ENCODE data around the gene ESD. TPM values are rescaled to one million over a fixed set of nuclear protein-coding genes. Genes with fewer than 3 reads are reported as not detected.

The ESD gene
- total and polyA plus RNA-seq, 2 of the 13 experiments (the other 11 are each of a cell fraction or from before 2014, with no cell fraction given) = 118 to 147 TPM

DNA sequence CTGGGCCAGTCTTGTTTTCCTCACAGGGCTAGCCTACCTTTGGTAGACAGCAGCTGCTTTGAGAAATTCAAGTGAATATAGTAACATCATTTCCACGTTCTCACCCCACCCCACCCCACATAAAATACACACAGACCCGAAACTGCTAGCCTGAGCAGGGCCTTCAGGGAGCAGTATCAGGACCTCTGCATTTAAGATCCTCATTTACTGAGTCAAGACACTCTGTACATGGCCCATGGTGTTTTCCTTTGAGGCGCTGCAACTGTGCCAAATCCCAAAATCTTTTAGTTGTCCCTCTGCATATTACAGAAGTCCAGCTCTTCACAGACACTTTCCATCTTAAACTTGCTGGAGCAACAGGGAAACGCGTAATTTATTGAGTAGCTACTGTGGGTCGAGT lies 43.0 kb downstream of the ESD start:
- Histone ChIP-seq H3K27ac (ENCODE audit: extremely low read length, insufficient read depth, low read length) (no peak overlapping the region), H4K20me1 (ENCODE audit: insufficient read depth, low read length) (no peaks in the 10 kb centered on the region), H3K9me3 (ENCODE audit: low read length) (no peaks in the 10 kb centered on the region), H2AFZ (ENCODE audit: low read length) (no peak overlapping the region), H3K36me3 (replicated peaks in 1 of 2; ENCODE audit: control insufficient read depth in 1 of 2, insufficient read depth in 2 of 2, low read length in 2 of 2) (peaks cover 2 to 6% of the 10 kb centered on the region in 2 experiments; a peak in 4 of 5 replicates), H3K4me2 (ENCODE audit: low read depth, low read length) (no peak overlapping the region), H3K9ac (ENCODE audit: insufficient read depth, low read depth, low read length) (no peak overlapping the region), H3K4me1 (ENCODE audit: insufficient read depth, low read length) (peaks cover 11% of the 10 kb centered on the region), H3K79me2 (ENCODE audit: insufficient read depth, low read length) (no peaks in the 10 kb centered on the region), H3K27me3 (ENCODE audit: control insufficient read depth in 1 of 2, insufficient read depth in 2 of 2, low read length in 2 of 2) (no peaks in the 10 kb centered on the region), H3K4me3 (replicated peaks in 1 of 3; ENCODE audit: insufficient read depth in 1 of 3, low read depth in 2 of 3, low read length in 3 of 3) (no peak overlapping the region)
- ATAC-seq (no peak), DNase-seq (ENCODE audit: low spot score) (no peak), FAIRE-seq (no peak)
- no peak for TF ChIP-seq MLLT10 (CRISPR knock-in tag; IDR thresholded peaks at IDR 0.05)
- TF ChIP-seq RBM22 (optimal IDR thresholded peaks at IDR 0.05; ENCODE audit: low read length) = peak; percentile 31
- POLR2A ChIA-PET = no interaction called here
- in situ Hi-C loops (cut with HindIII; ENCODE audit: extremely low pct_ligation_motif_present, low pct_unique_long_range_greater_than_20kb) = no loop called here
- BruUV-seq (replicated peaks) = no TSS peak
- intact Hi-C loops (cut with micrococcal nuclease; ENCODE audit: unreplicated experiment) = no loop called here
- 94% methylated on average over 6 of the region's 6 CpGs for WGBS (ENCODE audit: low lambda C conversion rate)
- CTCF ChIA-PET (ENCODE audit: low intra/inter-chr PET ratio, low total read pairs) = no interaction called here

DNA sequence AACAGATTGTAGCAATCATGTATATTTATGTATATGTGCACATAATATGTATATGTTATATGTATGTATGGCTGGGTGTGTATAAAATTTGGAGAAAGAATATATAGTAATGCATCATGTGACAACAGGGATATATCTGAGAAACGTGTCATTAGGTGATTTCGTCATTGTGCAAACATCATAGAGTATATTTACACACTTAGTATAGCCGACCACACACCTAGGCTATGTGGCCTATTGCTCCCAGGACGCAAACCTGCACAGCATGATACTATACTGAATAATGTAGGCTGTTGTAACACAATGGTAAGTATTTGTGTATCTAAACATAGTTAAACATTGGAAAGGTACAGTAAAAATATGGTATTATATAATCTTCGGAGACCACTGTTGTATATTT lies 43.8 kb downstream of the ESD start:
- Histone ChIP-seq H3K4me2 (ENCODE audit: low read depth, low read length) (no peak overlapping the region), H3K4me1 (ENCODE audit: insufficient read depth, low read length) (peaks cover 11% of the 10 kb centered on the region), H3K79me2 (ENCODE audit: insufficient read depth, low read length) (no peaks in the 10 kb centered on the region), H4K20me1 (ENCODE audit: insufficient read depth, low read length) (no peaks in the 10 kb centered on the region), H3K27me3 (ENCODE audit: control insufficient read depth in 1 of 2, insufficient read depth in 2 of 2, low read length in 2 of 2) (no peaks in the 10 kb centered on the region), H3K4me3 (replicated peaks in 1 of 3; ENCODE audit: insufficient read depth in 1 of 3, low read depth in 2 of 3, low read length in 3 of 3) (no peak overlapping the region), H3K27ac (ENCODE audit: extremely low read length, insufficient read depth, low read length) (no peak overlapping the region), H3K9me3 (ENCODE audit: low read length) (no peaks in the 10 kb centered on the region), H3K9ac (ENCODE audit: insufficient read depth, low read depth, low read length) (no peak overlapping the region), H3K36me3 (replicated peaks in 1 of 2; ENCODE audit: control insufficient read depth in 1 of 2, insufficient read depth in 2 of 2, low read length in 2 of 2) (peaks cover 3 to 13% of the 10 kb centered on the region in 2 experiments; a peak in 4 of 5 replicates), H2AFZ (ENCODE audit: low read length) (no peak overlapping the region)
- CTCF ChIA-PET (ENCODE audit: low intra/inter-chr PET ratio, low total read pairs) = no interaction called here
- ATAC-seq (peak; percentile 76), DNase-seq (ENCODE audit: low spot score) (peak; percentile 66), FAIRE-seq (no peak)
- intact Hi-C loops (cut with micrococcal nuclease; ENCODE audit: unreplicated experiment) (no loop called here), in situ Hi-C loops (cut with HindIII; ENCODE audit: extremely low pct_ligation_motif_present, low pct_unique_long_range_greater_than_20kb) (no loop called here)
- BruUV-seq (replicated peaks) = no TSS peak
- POLR2A ChIA-PET = no interaction called here
- 37% methylated on average over 5 of the region's 5 CpGs for WGBS (ENCODE audit: low lambda C conversion rate)
- TF ChIP-seq NR1H2 (CRISPR knock-in tag; IDR thresholded peaks at IDR 0.05; ENCODE audit: borderline replicate concordance, low read depth) (no peak), TOE1 (CRISPR knock-in tag; IDR thresholded peaks at IDR 0.05) (no peak), ZNF121 (CRISPR knock-in tag; IDR thresholded peaks at IDR 0.05) (no peak), PHF21A (CRISPR knock-in tag; IDR thresholded peaks at IDR 0.05) (no peak), ARID2 (CRISPR knock-in tag; IDR thresholded peaks at IDR 0.05; ENCODE audit: borderline replicate concordance) (no peak), ESRRA (CRISPR knock-in tag; IDR thresholded peaks at IDR 0.05; ENCODE audit: low read depth) (no peak), RELA (CRISPR knock-in tag; IDR thresholded peaks at IDR 0.05) (no peak), ZNF674 (CRISPR knock-in tag; IDR thresholded peaks at IDR 0.05; ENCODE audit: low read depth) (no peak), ZNF33B (CRISPR knock-in tag; IDR thresholded peaks at IDR 0.05) (no peak), RFX1 (IDR thresholded peaks at IDR 0.05) (no peak), SUZ12 (IDR thresholded peaks at IDR 0.05; ENCODE audit: low read depth, low read length) (no peak), CREB1 (IDR thresholded peaks at IDR 0.05) (peak; percentile 48; the same call in 1 of the 2 replicates), CREB1 (CRISPR knock-in tag; IDR thresholded peaks at IDR 0.05) (no peak), FOXA1 (IDR thresholded peaks at IDR 0.05) (no peak), FOXA1 (CRISPR knock-in tag; IDR thresholded peaks at IDR 0.05) (peak; percentile 60), FOXA3 (CRISPR knock-in tag; IDR thresholded peaks at IDR 0.05) (0 out of 2 replicates have a peak, but pooled peaks have one; percentile 20), MBNL3 (CRISPR knock-in tag; conservative IDR thresholded peaks at IDR 0.05) (no peak), ZNF354B (CRISPR knock-in tag; IDR thresholded peaks at IDR 0.05) (no peak)
- TF ChIP-seq, protein P1, sequence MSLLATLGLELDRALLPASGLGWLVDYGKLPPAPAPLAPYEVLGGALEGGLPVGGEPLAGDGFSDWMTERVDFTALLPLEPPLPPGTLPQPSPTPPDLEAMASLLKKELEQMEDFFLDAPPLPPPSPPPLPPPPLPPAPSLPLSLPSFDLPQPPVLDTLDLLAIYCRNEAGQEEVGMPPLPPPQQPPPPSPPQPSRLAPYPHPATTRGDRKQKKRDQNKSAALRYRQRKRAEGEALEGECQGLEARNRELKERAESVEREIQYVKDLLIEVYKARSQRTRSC (CRISPR knock-in tag; IDR thresholded peaks at IDR 0.05; ENCODE audit: low read depth) = no peak
- TF ChIP-seq, protein P2, sequence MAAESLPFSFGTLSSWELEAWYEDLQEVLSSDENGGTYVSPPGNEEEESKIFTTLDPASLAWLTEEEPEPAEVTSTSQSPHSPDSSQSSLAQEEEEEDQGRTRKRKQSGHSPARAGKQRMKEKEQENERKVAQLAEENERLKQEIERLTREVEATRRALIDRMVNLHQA (CRISPR knock-in tag; IDR thresholded peaks at IDR 0.05) = no peak
- TF ChIP-seq, protein P3, sequence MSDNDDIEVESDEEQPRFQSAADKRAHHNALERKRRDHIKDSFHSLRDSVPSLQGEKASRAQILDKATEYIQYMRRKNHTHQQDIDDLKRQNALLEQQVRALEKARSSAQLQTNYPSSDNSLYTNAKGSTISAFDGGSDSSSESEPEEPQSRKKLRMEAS (IDR thresholded peaks at IDR 0.05) = no peak
